Lower lobe of right lung (tissue), 2 donors: ENCODE results near the gene RAB7B. TPM values are rescaled to one million over a fixed set of nuclear protein-coding genes. Genes with fewer than 3 reads are reported as not detected.
A peak's percentile ranks its signal among the peaks of the same experiment; 100 is the strongest.

Experiments
- ATAC-seq, 2 donors: fragments of 200-7000 bp; cut with Tn5 transposase; one replicate each; pipeline ENCODE4 v1.9.1; 2020 to 2022; ENCODE audit warnings: mild to moderate bottlenecking in 2 of 2, moderate library complexity in 2 of 2
- DNase-seq: peaks from one replicate; pipeline ENCODE4 v3.0.0-alpha.2; 2020
- H3K27ac ChIP-seq: fragments of 200-600 bp; one replicate; pipeline ENCODE4 v1.8.0; 2022
- H3K27me3 ChIP-seq: fragments of 200-600 bp; one replicate; pipeline ENCODE4 v1.8.0; 2022; ENCODE audit warnings: low read depth
- H3K36me3 ChIP-seq: fragments of 200-600 bp; one replicate; pipeline ENCODE4 v1.8.0; 2022; ENCODE audit warnings: mild to moderate bottlenecking
- H3K4me1 ChIP-seq: fragments of 200-600 bp; one replicate; pipeline ENCODE4 v1.8.0; 2022
- H3K4me3 ChIP-seq: fragments of 200-600 bp; one replicate; pipeline ENCODE4 v1.8.0; 2022; ENCODE audit warnings: mild to moderate bottlenecking
- H3K9me3 ChIP-seq: fragments of 200-600 bp; one replicate; pipeline ENCODE4 v1.8.0; 2022
- CTCF ChIP-seq: fragments of 200-600 bp; IDR thresholded peaks from one replicate; pipeline ENCODE4 v1.8.0; 2022; ENCODE audit warnings: antibody characterized with exemption, mild to moderate bottlenecking
- intact Hi-C: fragments of 100-400 bp; cut with DNase I; formaldehyde crosslinking; loops from one replicate; pipeline ENCODE4 v1.11.0; 2022
- total RNA-seq: library from RNA; stranded (reverse); fragmentation: NEBNext Ultra II Directional; extraction: Animal tissue kit (Norgen Biotek cat#: 25700); gene quantifications from one replicate; pipeline ENCODE4 v1.2.1, GENCODE V29; 2021
- donor health status: DM: no; HTN: yes; CAD: no; lungs with severe emphysema.

The RAB7B gene
- total RNA-seq, 1 donor from 2014 or later: 9.1 TPM

- TF ChIP-seq CTCF: no peak
- H3K4me3 ChIP-seq: no peak overlapping the region
- intact Hi-C loops: loop anchor here (5.0 to 10.0 kb wide), 2 partner anchors 59 to 181 kb away; no protein-coding TSS in a partner anchor
- H3K27ac ChIP-seq: no peak overlapping the region
- no peaks in the 10 kb centered on the region for H3K9me3 ChIP-seq
- H3K4me1 ChIP-seq: peaks cover 6% of the 10 kb centered on the region
- H3K36me3 ChIP-seq: no peaks in the 10 kb centered on the region
- DNase-seq (no peak), ATAC-seq (no peak)
- H3K27me3 ChIP-seq: no peaks in the 10 kb centered on the region
These were observed 27.2 kb downstream of the RAB7B start for GRCh38 chr1:205976036-205976435.

- peaks cover 6% of the 10 kb centered on the region for H3K4me1 ChIP-seq
- H3K27ac ChIP-seq: no peak overlapping the region
- no peaks in the 10 kb centered on the region for H3K27me3 ChIP-seq
- TF ChIP-seq CTCF: no peak
- no peak overlapping the region for H3K4me3 ChIP-seq
- ATAC-seq (peak in 1 of 2 donors; percentile 3), DNase-seq (no peak)
- H3K9me3 ChIP-seq: no peaks in the 10 kb centered on the region
- H3K36me3 ChIP-seq: no peaks in the 10 kb centered on the region
- intact Hi-C loops: loop anchor here (5.0 to 10.0 kb wide), 2 partner anchors 58 to 181 kb away; no protein-coding TSS in a partner anchor
These were observed 27.7 kb downstream of the RAB7B start for GRCh38 chr1:205975387-205975998.

- peaks cover 6% of the 10 kb centered on the region for H3K4me1 ChIP-seq
- H3K9me3 ChIP-seq: no peaks in the 10 kb centered on the region
- no peaks in the 10 kb centered on the region for H3K36me3 ChIP-seq
- DNase-seq: no peak
- no peak for TF ChIP-seq CTCF
- no peak overlapping the region for H3K27ac ChIP-seq
- H3K27me3 ChIP-seq: no peaks in the 10 kb centered on the region
- no peak for ATAC-seq
- intact Hi-C loops: loop anchor here (5.0 to 10.0 kb wide), 2 partner anchors 57 to 180 kb away; no protein-coding TSS in a partner anchor
- no peak overlapping the region for H3K4me3 ChIP-seq
These were observed 28.5 kb downstream of the RAB7B start for GRCh38 chr1:205974712-205975111.

- no peak for DNase-seq
- intact Hi-C loops: loop anchor here (10.0 kb wide), 1 partner anchor 179 kb away; no protein-coding TSS in a partner anchor
- no peak for TF ChIP-seq CTCF
These were observed 29.6 kb downstream of the RAB7B start for GRCh38 chr1:205973377-205974232.

GRCh38 chr1:205972491-205973168 lies 30.6 kb downstream of the RAB7B start:
- no peaks in the 10 kb centered on the region for H3K9me3 ChIP-seq
- peaks cover 6% of the 10 kb centered on the region for H3K4me1 ChIP-seq
- intact Hi-C loops: loop anchor here (10.0 kb wide), 1 partner anchor 178 kb away; no protein-coding TSS in a partner anchor
- no peaks in the 10 kb centered on the region for H3K27me3 ChIP-seq
- no peak for DNase-seq
- ATAC-seq: peak in 1 of 2 donors; percentile 14
- H3K36me3 ChIP-seq: no peaks in the 10 kb centered on the region
- no peak for TF ChIP-seq CTCF
- H3K27ac ChIP-seq: no peak overlapping the region
- H3K4me3 ChIP-seq: no peak overlapping the region

More at GRCh38 chr1:205973377-205974232, 29.6 kb downstream of the RAB7B start:
- Histone ChIP-seq H3K27ac (no peak overlapping the region), H3K9me3 (no peaks in the 10 kb centered on the region), H3K27me3 (no peaks in the 10 kb centered on the region), H3K4me3 (no peak overlapping the region), H3K36me3 (no peaks in the 10 kb centered on the region), H3K4me1 (peaks cover 6% of the 10 kb centered on the region)
- ATAC-seq: no peak
